NCI-H82 (cell line): ENCODE data around the gene OLIG2.
A peak's percentile ranks its signal among the peaks of the same experiment; 100 is the strongest.

Source experiments
- DNase-seq: peaks from one replicate; lab custom pipeline; 2025; lab: John Stamatoyannopoulos, UW

Gene OLIG2

GRCh38 chr21:33064623-33065390, 39.1 kb downstream of the OLIG2 start:
- DNase-seq: no peak

GRCh38 chr21:33067043-33067442, 41.3 kb downstream of the OLIG2 start:
- no peak for DNase-seq

- no peak for DNase-seq
Measured at GRCh38 chr21:33067457-33067856, 41.7 kb downstream of the OLIG2 start.

GRCh38 chr21:33069243-33069642, 43.5 kb downstream of the OLIG2 start:
- DNase-seq: no peak

GRCh38 chr21:33069645-33069993, 43.9 kb downstream of the OLIG2 start:
- DNase-seq: no peak

- peak; percentile 83 for DNase-seq
Measured at GRCh38 chr21:33069994-33070743, 44.4 kb downstream of the OLIG2 start, which contains the start of gene OLIG1. Gene OLIG1 (plus strand): TSS chr21:33070141. CDS start chr21:33070247, 106 bp downstream.

- DNase-seq: no peak
Measured at GRCh38 chr21:33070744-33070997, 44.9 kb downstream of the OLIG2 start.

- DNase-seq: peak; percentile 33
Measured at GRCh38 chr21:33070998-33071769, 45.4 kb downstream of the OLIG2 start.

GRCh38 chr21:33071770-33072306, 46.1 kb downstream of the OLIG2 start:
- peak; percentile 41 for DNase-seq

- DNase-seq: no peak
Measured at GRCh38 chr21:33073636-33074035, 47.9 kb downstream of the OLIG2 start.

- no peak for DNase-seq
Measured at GRCh38 chr21:33075128-33075527, 49.4 kb downstream of the OLIG2 start.

- DNase-seq: no peak
Measured at GRCh38 chr21:33075596-33076195, 50.0 kb downstream of the OLIG2 start.

- no peak for DNase-seq
Measured at GRCh38 chr21:33076600-33077329, 51.0 kb downstream of the OLIG2 start.
